Panc1 (cell line): ENCODE results near the gene MYBBP1A. TPM values are rescaled to one million over a fixed set of nuclear protein-coding genes. Genes with fewer than 3 reads are reported as not detected.

Experiments used
- ATAC-seq: fragments of 200-7000 bp; cut with Tn5 transposase; 2 replicates; pipeline ENCODE4 v1.9.1; 2020; ENCODE audit warnings: mild to moderate bottlenecking, moderate library complexity
- BruUV-seq: library from RNA; stranded (reverse); fragments of 400-500 nt; replicated peaks from 2 replicates; lab custom pipeline; 2021; lab: Mats Ljungman, UMichigan
- CTCF ChIA-PET: fragments of 300-600 bp; sonication (Branson Sonifier 250); formaldehyde crosslinking; loops from one replicate; lab custom pipeline; 2022; ENCODE audit warnings: antibody characterized with exemption; lab: Charles Lee
- POLR2A ChIA-PET: fragments of 300-600 bp; sonication (Branson Sonifier 250); formaldehyde crosslinking; loops from one replicate; lab custom pipeline; 2022; ENCODE audit warnings: antibody characterized with exemption; lab: Charles Lee
- DNase-seq: peaks from one replicate; pipeline ENCODE4 v3.0.0-alpha.2; 2010; ENCODE audit warnings: low read depth, low spot score
- H3K27ac ChIP-seq: 2 replicates; pipeline ENCODE4 v1.5.1; 2011; ENCODE audit warnings: mild to moderate bottlenecking, low read length, inconsistent platforms
- H3K27me3 ChIP-seq: fragments of 200-500 bp; sonication (Bioruptor generic); 2 replicates; pipeline ENCODE4 v1.6.0; 2014; ENCODE audit warnings: low read length, inconsistent platforms; ENCODE audit not compliant: control insufficient read depth, insufficient read depth
- H3K36me3 ChIP-seq: fragments of 200-500 bp; sonication (Bioruptor generic); 2 replicates; pipeline ENCODE4 v1.5.1; 2014; ENCODE audit warnings: inconsistent platforms, mild to moderate bottlenecking, low read length, moderate library complexity; ENCODE audit not compliant: control insufficient read depth, insufficient read depth
- H3K4me1 ChIP-seq: 2 replicates; pipeline ENCODE4 v1.5.1; 2011; ENCODE audit warnings: inconsistent platforms, mild to moderate bottlenecking, low read length, moderate library complexity; ENCODE audit not compliant: control insufficient read depth, insufficient read depth
- H3K4me3 ChIP-seq, 2 experiments: 2 replicates each; pipeline ENCODE4 v1.5.1; 2011 to 2012; ENCODE audit warnings: low read depth in 2 of 2, low read length in 2 of 2, mild to moderate bottlenecking in 2 of 2, inconsistent platforms in 1 of 2, moderate library complexity in 1 of 2
- H3K9me3 ChIP-seq: fragments of 200-500 bp; sonication (Bioruptor generic); 2 replicates; pipeline ENCODE4 v1.5.1; 2014; ENCODE audit warnings: low read depth, mild to moderate bottlenecking, inconsistent platforms, low read length, moderate library complexity; ENCODE audit not compliant: control insufficient read depth, insufficient read depth
- CTCF ChIP-seq: fragments of 450-650 bp; IDR thresholded peaks from 2 replicates; pipeline ENCODE4 v1.5.1; 2017; ENCODE audit warnings: mild to moderate bottlenecking
- POLR2AphosphoS5 ChIP-seq: IDR thresholded peaks from 2 replicates; pipeline ENCODE4 v1.6.1; 2012; ENCODE audit warnings: mild to moderate bottlenecking, low read depth, low read length, moderate library complexity
- REST ChIP-seq, 2 experiments: IDR thresholded peaks; 2 replicates each; pipeline ENCODE4 v1.6.1; 2011 to 2012; ENCODE audit warnings: low read depth in 2 of 2, control low read depth in 1 of 2, low read length in 1 of 2, mild to moderate bottlenecking in 1 of 2, moderate library complexity in 1 of 2; ENCODE audit not compliant: insufficient read depth in 1 of 2
- SIN3A ChIP-seq: IDR thresholded peaks from 2 replicates; pipeline ENCODE4 v1.6.1; 2012; ENCODE audit warnings: low read depth, mild to moderate bottlenecking, low read length, moderate library complexity, borderline replicate concordance; ENCODE audit not compliant: insufficient read depth
- TCF7L2 ChIP-seq: IDR thresholded peaks from 2 replicates; pipeline ENCODE4 v1.6.1; 2011; ENCODE audit warnings: mild to moderate bottlenecking, low read depth, low read length, inconsistent platforms
- in situ Hi-C: cut with HindIII; loops from 2 replicates; pipeline ENCODE4 v1.10.0; 2016; ENCODE audit warnings: low sequenced_read_pairs, low pct_unique_long_range_greater_than_20kb
- intact Hi-C: fragments of 100-400 bp; cut with micrococcal nuclease; formaldehyde crosslinking; loops from one replicate; pipeline ENCODE4 v1.10.0; 2022; ENCODE audit not compliant: unreplicated experiment
- total RNA-seq: library from RNA; stranded (reverse); gene quantifications from one replicate; pipeline ENCODE4 v1.2.1, GENCODE V29; 2021; ENCODE audit not compliant: unreplicated experiment

Gene MYBBP1A
- total RNA-seq, 1 experiment from 2014 or later: 95.6 TPM

GRCh38 chr17:4548061-4548461 lies 7.1 kb downstream of the MYBBP1A start:
- in situ Hi-C loops: no loop called here

GRCh38 chr17:4547118-4547906 lies 7.9 kb downstream of the MYBBP1A start:
- no peaks in the 10 kb centered on the region for H3K36me3 ChIP-seq
- POLR2A ChIA-PET: no interaction called here

More at GRCh38 chr17:4548061-4548461, 7.1 kb downstream of the MYBBP1A start:
- CTCF ChIA-PET: no interaction called here
- no peak overlapping the region for H3K4me3 ChIP-seq
- POLR2A ChIA-PET: no interaction called here
- no peaks in the 10 kb centered on the region for H3K9me3 ChIP-seq
- no TSS peak for BruUV-seq
- ATAC-seq (no peak), DNase-seq (no peak)
- H3K27me3 ChIP-seq: no peaks in the 10 kb centered on the region
- intact Hi-C loops: no loop called here
- H3K36me3 ChIP-seq: no peaks in the 10 kb centered on the region; the same call in 1 of the 2 replicates
- H3K4me1 ChIP-seq: 0 out of 2 replicates have a peak, but pooled peaks cover 1% of the 10 kb centered on the region
- H3K27ac ChIP-seq: no peak overlapping the region
- TF ChIP-seq SIN3A: no peak
- TF ChIP-seq POLR2AphosphoS5: no peak
- TF ChIP-seq REST (IDR thresholded peaks at IDR 0.05; ENCODE audit: insufficient read depth in 1 of 2, low read depth in 2 of 2, low read length in 1 of 2): no peak

GRCh38 chr17:4545217-4545951 lies 9.8 kb downstream of the MYBBP1A start:
- no peaks in the 10 kb centered on the region for H3K9me3 ChIP-seq
- ChIA-PET CTCF (no interaction called here), POLR2A (no interaction called here)
- no TSS peak for BruUV-seq
- H3K4me3 ChIP-seq: no peak overlapping the region
- no peaks in the 10 kb centered on the region for H3K36me3 ChIP-seq
- H3K4me1 ChIP-seq: no peaks in the 10 kb centered on the region
- TF ChIP-seq TCF7L2 (no peak), CTCF (no peak), POLR2AphosphoS5 (no peak), REST (IDR thresholded peaks at IDR 0.05; ENCODE audit: insufficient read depth in 1 of 2, low read depth in 2 of 2, low read length in 1 of 2) (no peak), SIN3A (no peak)
- DNase-seq: no peak
- no peak overlapping the region for H3K27ac ChIP-seq
- intact Hi-C loops (no loop called here), in situ Hi-C loops (no loop called here)
- ATAC-seq: no peak
- no peaks in the 10 kb centered on the region for H3K27me3 ChIP-seq

More at GRCh38 chr17:4547118-4547906, 7.9 kb downstream of the MYBBP1A start:
- ATAC-seq (no peak), DNase-seq (no peak)
- no peaks in the 10 kb centered on the region for H3K9me3 ChIP-seq
- no peaks in the 10 kb centered on the region for H3K4me1 ChIP-seq
- intact Hi-C loops (no loop called here), in situ Hi-C loops (no loop called here)
- no peak for TF ChIP-seq POLR2AphosphoS5
- no peak for TF ChIP-seq TCF7L2
- no peak overlapping the region for H3K27ac ChIP-seq
- no peaks in the 10 kb centered on the region for H3K27me3 ChIP-seq
- CTCF ChIA-PET: no interaction called here
- no TSS peak for BruUV-seq
- no peak overlapping the region for H3K4me3 ChIP-seq
